ENCODE measurements around the gene DOLPP1.

The DOLPP1 gene

GRCh38 chr9:129130791-129131190, 49.9 kb downstream of the DOLPP1 start:
- H3K36me3 ChIP-seq (ENCODE audit: insufficient read depth) = no peaks in the 10 kb centered on the region

GRCh38 chr9:129131300-129132145, 50.6 kb downstream of the DOLPP1 start:
- H3K79me2 ChIP-seq (ENCODE audit: insufficient read depth, low read depth) = no peaks in the 10 kb centered on the region
- TF ChIP-seq CTCF (conservative IDR thresholded peaks at IDR 0.05; ENCODE audit: low read depth, low read length) = peak; percentile 97
- H2AFZ ChIP-seq (ENCODE audit: low read depth) = 0 out of 2 replicates have a peak overlapping the region, but pooled peaks have one; percentile 10
- H3K27me3 ChIP-seq (ENCODE audit: insufficient read depth, low read depth) = no peaks in the 10 kb centered on the region
- no peak overlapping the region for H3K9ac ChIP-seq
- H4K20me1 ChIP-seq (ENCODE audit: insufficient read depth) = no peaks in the 10 kb centered on the region
- H3K4me3 ChIP-seq (IDR thresholded peaks at IDR 0.05; ENCODE audit: insufficient read depth, low read depth, low read length) = no peak overlapping the region
- H3K36me3 ChIP-seq (ENCODE audit: insufficient read depth) = no peaks in the 10 kb centered on the region
- H3K27ac ChIP-seq = no peak overlapping the region
- H3K4me2 ChIP-seq = peak overlapping the region; percentile 36
- H3K4me1 ChIP-seq (ENCODE audit: low read depth, poor library complexity, severe bottlenecking) = peaks cover 14% of the 10 kb centered on the region

More at GRCh38 chr9:129130791-129131190, 49.9 kb downstream of the DOLPP1 start:
- Histone ChIP-seq H3K9ac (no peak overlapping the region), H3K4me1 (ENCODE audit: low read depth, poor library complexity, severe bottlenecking) (peaks cover 14% of the 10 kb centered on the region), H3K4me2 (no peak overlapping the region), H3K4me3 (IDR thresholded peaks at IDR 0.05; ENCODE audit: insufficient read depth, low read depth, low read length) (no peak overlapping the region), H2AFZ (ENCODE audit: low read depth) (no peak overlapping the region), H3K27me3 (ENCODE audit: insufficient read depth, low read depth) (no peaks in the 10 kb centered on the region), H3K79me2 (ENCODE audit: insufficient read depth, low read depth) (no peaks in the 10 kb centered on the region), H4K20me1 (ENCODE audit: insufficient read depth) (no peaks in the 10 kb centered on the region), H3K27ac (no peak overlapping the region)
- no peak for TF ChIP-seq CTCF (conservative IDR thresholded peaks at IDR 0.05; ENCODE audit: low read depth, low read length)

- Histone ChIP-seq H3K79me2 (ENCODE audit: insufficient read depth, low read depth) (no peaks in the 10 kb centered on the region), H3K27ac (no peak overlapping the region), H3K27me3 (ENCODE audit: insufficient read depth, low read depth) (no peaks in the 10 kb centered on the region), H4K20me1 (ENCODE audit: insufficient read depth) (no peaks in the 10 kb centered on the region), H3K36me3 (ENCODE audit: insufficient read depth) (no peaks in the 10 kb centered on the region), H3K9ac (no peak overlapping the region), H2AFZ (ENCODE audit: low read depth) (no peak overlapping the region), H3K4me3 (IDR thresholded peaks at IDR 0.05; ENCODE audit: insufficient read depth, low read depth, low read length) (no peak overlapping the region), H3K4me2 (no peak overlapping the region), H3K4me1 (ENCODE audit: low read depth, poor library complexity, severe bottlenecking) (peaks cover 9% of the 10 kb centered on the region)
- no peak for TF ChIP-seq CTCF (conservative IDR thresholded peaks at IDR 0.05; ENCODE audit: low read depth, low read length)
These were observed 52.2 kb downstream of the DOLPP1 start for GRCh38 chr9:129133082-129133481.

- peaks cover 17% of the 10 kb centered on the region for H3K4me1 ChIP-seq (ENCODE audit: low read depth, poor library complexity, severe bottlenecking)
- H3K9ac ChIP-seq = no peak overlapping the region
- peaks cover 5% of the 10 kb centered on the region; the same call in 1 of the 2 replicates for H3K79me2 ChIP-seq (ENCODE audit: insufficient read depth, low read depth)
- TF ChIP-seq CTCF (conservative IDR thresholded peaks at IDR 0.05; ENCODE audit: low read depth, low read length) = no peak
- no peak overlapping the region for H3K27ac ChIP-seq
- H4K20me1 ChIP-seq (ENCODE audit: insufficient read depth) = no peaks in the 10 kb centered on the region
- H3K36me3 ChIP-seq (ENCODE audit: insufficient read depth) = no peaks in the 10 kb centered on the region
- H3K4me2 ChIP-seq = no peak overlapping the region
- H3K27me3 ChIP-seq (ENCODE audit: insufficient read depth, low read depth) = no peaks in the 10 kb centered on the region
- no peak overlapping the region for H2AFZ ChIP-seq (ENCODE audit: low read depth)
- no peak overlapping the region for H3K4me3 ChIP-seq (IDR thresholded peaks at IDR 0.05; ENCODE audit: insufficient read depth, low read depth, low read length)
These were observed 54.6 kb downstream of the DOLPP1 start for GRCh38 chr9:129135476-129135875.

All from KMS-11 (cell line).